ENCODE results near the gene LCTL.

The LCTL gene

DNA sequence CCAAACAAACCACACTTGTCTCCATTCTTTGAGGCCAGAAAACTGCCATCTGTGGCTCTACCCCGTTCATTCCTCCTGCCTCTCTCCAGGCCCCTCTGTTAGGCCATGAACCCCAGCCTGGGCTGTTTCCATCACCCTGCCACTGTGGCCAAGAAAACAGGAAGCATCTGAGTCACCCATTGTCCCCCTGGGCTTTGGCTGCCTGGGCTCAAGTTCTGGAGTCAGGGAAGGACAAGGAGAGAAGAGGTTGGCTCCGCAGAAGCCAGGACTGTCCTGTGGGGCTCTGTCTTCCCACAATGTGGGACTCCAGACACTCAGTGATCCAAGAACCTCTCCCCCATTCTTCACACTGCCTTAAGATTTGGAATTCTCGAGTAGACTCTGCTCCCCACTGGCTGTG is 14.8 kb upstream of the LCTL start:
- Histone ChIP-seq H3K4me1 (ENCODE audit: control insufficient read depth in 2 of 2, insufficient read depth in 2 of 2, low read length in 2 of 2) (no peaks in the 10 kb centered on the region), H3K4me3 (ENCODE audit: low read length in 2 of 2) (no peak overlapping the region), H3K27me3 (ENCODE audit: control insufficient read depth in 2 of 2, insufficient read depth in 2 of 2, low read length in 2 of 2) (no peaks in the 10 kb centered on the region), H3K27ac (ENCODE audit: low read depth in 2 of 2, low read length in 2 of 2) (no peak overlapping the region), H3K9ac (ENCODE audit: low read depth in 1 of 2, low read length in 2 of 2) (no peak overlapping the region), H3K9me3 (ENCODE audit: control insufficient read depth in 2 of 2, low read length in 2 of 2) (no peaks in the 10 kb centered on the region), H3K36me3 (ENCODE audit: control insufficient read depth in 2 of 2, insufficient read depth in 2 of 2, low read length in 2 of 2) (no peaks in the 10 kb centered on the region)

DNA sequence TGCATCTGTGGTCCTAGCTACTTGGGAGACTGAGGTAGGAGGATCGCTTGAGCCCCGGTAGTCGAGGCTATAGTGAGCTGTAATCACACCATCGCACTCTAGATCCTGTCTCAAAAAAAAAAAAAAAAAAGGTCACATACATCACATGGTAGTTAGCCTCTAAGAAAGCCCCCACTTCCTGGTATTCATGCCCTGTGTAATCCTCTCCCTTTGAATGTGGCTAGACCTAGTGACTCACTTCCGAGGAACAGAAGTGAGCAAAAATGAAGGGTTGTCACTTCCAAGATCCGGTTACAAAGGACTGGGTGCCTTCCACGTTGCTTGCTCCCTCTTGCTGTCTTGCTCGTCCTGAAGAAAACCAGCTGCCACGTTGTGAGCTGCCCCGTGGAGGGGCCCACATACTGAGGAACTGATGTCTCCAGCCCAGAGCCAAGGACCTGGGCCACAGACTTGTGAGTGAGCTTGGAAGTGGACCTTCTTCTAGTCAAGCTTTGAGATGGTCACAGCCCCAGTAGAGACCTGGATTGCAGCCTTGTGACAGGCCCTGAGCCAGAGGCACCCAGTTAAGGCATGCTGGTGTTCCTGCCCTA is 12.6 kb upstream of the LCTL start:
- H3K27ac ChIP-seq (ENCODE audit: low read depth in 2 of 2, low read length in 2 of 2), result no peak overlapping the region
- H3K36me3 ChIP-seq (ENCODE audit: control insufficient read depth in 2 of 2, insufficient read depth in 2 of 2, low read length in 2 of 2), result no peaks in the 10 kb centered on the region
- H3K9me3 ChIP-seq (ENCODE audit: control insufficient read depth in 2 of 2, low read length in 2 of 2), result no peaks in the 10 kb centered on the region
- H3K9ac ChIP-seq (ENCODE audit: low read depth in 1 of 2, low read length in 2 of 2), result no peak overlapping the region
- H3K27me3 ChIP-seq (ENCODE audit: control insufficient read depth in 2 of 2, insufficient read depth in 2 of 2, low read length in 2 of 2), result no peaks in the 10 kb centered on the region
- H3K4me3 ChIP-seq (ENCODE audit: low read length in 2 of 2), result no peak overlapping the region
- no peaks in the 10 kb centered on the region for H3K4me1 ChIP-seq (ENCODE audit: control insufficient read depth in 2 of 2, insufficient read depth in 2 of 2, low read length in 2 of 2)

DNA sequence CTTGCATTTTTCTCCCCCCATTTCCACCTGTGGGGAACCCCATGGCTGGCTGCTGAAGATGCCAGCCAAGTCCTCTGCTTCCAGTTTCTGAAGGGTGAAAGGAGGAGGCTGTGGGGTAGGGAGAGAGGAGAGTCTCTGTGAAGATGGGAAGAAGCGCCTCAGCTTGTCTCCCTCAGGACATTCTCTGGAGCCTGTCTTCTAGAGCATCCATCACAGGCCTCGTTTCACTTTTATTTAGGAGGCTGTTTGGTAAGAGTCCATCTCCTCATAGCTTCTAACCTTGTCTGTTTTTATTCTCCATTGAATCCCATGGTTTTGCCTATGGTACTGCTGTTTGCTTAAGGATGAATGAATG is 8.8 kb upstream of the LCTL start:
- Histone ChIP-seq H3K9me3 (ENCODE audit: control insufficient read depth in 2 of 2, low read length in 2 of 2) (no peaks in the 10 kb centered on the region), H3K36me3 (ENCODE audit: control insufficient read depth in 2 of 2, insufficient read depth in 2 of 2, low read length in 2 of 2) (no peaks in the 10 kb centered on the region), H3K4me3 (ENCODE audit: low read length in 2 of 2) (no peak overlapping the region), H3K9ac (ENCODE audit: low read depth in 1 of 2, low read length in 2 of 2) (no peak overlapping the region), H3K27ac (ENCODE audit: low read depth in 2 of 2, low read length in 2 of 2) (no peak overlapping the region), H3K4me1 (ENCODE audit: control insufficient read depth in 2 of 2, insufficient read depth in 2 of 2, low read length in 2 of 2) (no peaks in the 10 kb centered on the region), H3K27me3 (ENCODE audit: control insufficient read depth in 2 of 2, insufficient read depth in 2 of 2, low read length in 2 of 2) (no peaks in the 10 kb centered on the region)

DNA sequence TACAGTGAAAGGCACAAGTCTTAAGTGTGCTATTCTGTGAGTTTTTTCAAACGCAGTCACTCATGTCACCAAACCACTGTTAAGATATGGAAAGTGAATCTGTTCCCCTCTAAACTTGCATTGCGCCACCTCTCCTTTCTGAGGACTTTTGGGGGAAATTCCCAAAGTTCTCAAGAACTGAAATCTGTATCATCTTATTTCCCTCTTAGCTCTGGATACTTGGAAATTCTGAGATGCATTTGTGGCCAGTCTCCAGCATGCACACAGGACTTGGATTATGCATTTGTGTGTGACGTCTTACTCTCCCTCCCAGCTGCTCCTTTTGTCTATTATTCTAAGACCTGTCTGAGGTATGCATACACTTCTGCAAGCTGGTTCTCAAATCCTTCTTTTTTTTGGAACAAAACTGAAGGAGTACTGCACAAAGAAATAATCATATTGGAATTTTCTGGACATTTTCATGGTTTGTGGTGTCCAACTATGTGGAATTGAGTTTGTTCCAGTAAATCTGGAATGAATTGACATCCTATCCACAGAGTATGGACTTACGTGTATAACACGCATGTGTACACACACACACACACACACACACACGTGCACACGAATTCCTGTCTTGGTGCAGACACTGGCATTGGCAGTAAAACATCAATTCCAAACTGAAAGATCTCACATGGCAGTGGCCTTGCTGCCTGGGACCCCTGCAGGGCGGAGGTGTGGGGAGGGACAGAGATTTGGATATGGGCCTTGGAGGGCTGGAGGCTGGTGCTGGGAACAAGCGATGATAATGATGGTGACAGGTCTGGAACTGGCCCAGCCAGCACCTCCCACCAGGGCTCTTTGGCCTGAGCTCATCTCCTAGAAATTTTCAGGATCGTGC is 8.2 kb upstream of the LCTL start:
- no peak overlapping the region for H3K9ac ChIP-seq (ENCODE audit: low read depth in 1 of 2, low read length in 2 of 2)
- no peak overlapping the region for H3K27ac ChIP-seq (ENCODE audit: low read depth in 2 of 2, low read length in 2 of 2)
- H3K4me1 ChIP-seq (ENCODE audit: control insufficient read depth in 2 of 2, insufficient read depth in 2 of 2, low read length in 2 of 2), result no peaks in the 10 kb centered on the region
- H3K4me3 ChIP-seq (ENCODE audit: low read length in 2 of 2), result no peak overlapping the region
- H3K9me3 ChIP-seq (ENCODE audit: control insufficient read depth in 2 of 2, low read length in 2 of 2), result no peaks in the 10 kb centered on the region
- no peaks in the 10 kb centered on the region for H3K27me3 ChIP-seq (ENCODE audit: control insufficient read depth in 2 of 2, insufficient read depth in 2 of 2, low read length in 2 of 2)
- no peaks in the 10 kb centered on the region for H3K36me3 ChIP-seq (ENCODE audit: control insufficient read depth in 2 of 2, insufficient read depth in 2 of 2, low read length in 2 of 2)

DNA sequence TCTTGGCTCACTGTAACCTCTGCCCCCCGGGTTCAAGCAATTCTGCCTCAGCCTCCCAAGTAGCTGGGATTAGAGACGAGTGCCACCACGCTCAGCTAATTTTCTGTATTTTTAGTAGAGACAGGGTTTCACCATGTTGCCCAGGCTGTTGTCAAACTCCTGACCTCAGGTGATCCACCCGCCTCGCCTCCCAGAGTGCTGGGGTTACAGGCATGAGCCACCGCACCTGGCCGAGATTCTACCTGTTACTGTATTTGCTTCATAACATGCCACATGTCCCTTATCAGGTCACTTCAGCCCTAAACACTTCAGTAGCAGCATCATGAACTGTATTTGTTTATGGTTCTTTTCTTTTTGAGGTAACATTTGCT is 7.5 kb upstream of the LCTL start:
- Histone ChIP-seq H3K9ac (ENCODE audit: low read depth in 1 of 2, low read length in 2 of 2) (no peak overlapping the region), H3K27ac (ENCODE audit: low read depth in 2 of 2, low read length in 2 of 2) (no peak overlapping the region), H3K27me3 (ENCODE audit: control insufficient read depth in 2 of 2, insufficient read depth in 2 of 2, low read length in 2 of 2) (no peaks in the 10 kb centered on the region)

DNA sequence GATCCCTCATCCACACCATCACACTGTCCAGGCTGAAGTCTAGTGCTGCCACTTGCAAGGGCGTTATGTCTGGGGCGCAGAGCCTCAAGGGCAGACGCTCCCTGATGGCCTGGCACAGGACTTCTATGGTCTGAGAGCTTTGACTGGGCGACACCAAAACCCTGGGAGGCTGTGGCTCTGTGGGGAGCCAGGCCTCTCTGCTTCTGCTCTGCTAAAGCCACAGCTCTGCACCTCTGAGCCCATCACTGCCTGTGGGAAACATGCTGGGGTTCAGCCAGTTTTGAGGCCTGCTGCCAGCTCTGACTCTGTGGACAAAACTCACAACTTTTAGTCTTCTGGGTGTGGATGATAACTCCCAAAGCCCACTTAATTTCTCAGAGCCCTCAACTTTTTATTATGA is 6.3 kb upstream of the LCTL start:
- Histone ChIP-seq H3K4me3 (ENCODE audit: low read length in 2 of 2) (no peak overlapping the region), H3K27ac (ENCODE audit: low read depth in 2 of 2, low read length in 2 of 2) (no peak overlapping the region), H3K9ac (ENCODE audit: low read depth in 1 of 2, low read length in 2 of 2) (no peak overlapping the region), H3K4me1 (ENCODE audit: control insufficient read depth in 2 of 2, insufficient read depth in 2 of 2, low read length in 2 of 2) (no peaks in the 10 kb centered on the region), H3K9me3 (ENCODE audit: control insufficient read depth in 2 of 2, low read length in 2 of 2) (no peaks in the 10 kb centered on the region), H3K36me3 (ENCODE audit: control insufficient read depth in 2 of 2, insufficient read depth in 2 of 2, low read length in 2 of 2) (no peaks in the 10 kb centered on the region), H3K27me3 (ENCODE audit: control insufficient read depth in 2 of 2, insufficient read depth in 2 of 2, low read length in 2 of 2) (no peaks in the 10 kb centered on the region)

More for the DNA sequence above, 7.5 kb upstream of the LCTL start:
- Histone ChIP-seq H3K4me3 (ENCODE audit: low read length in 2 of 2) (no peak overlapping the region), H3K9me3 (ENCODE audit: control insufficient read depth in 2 of 2, low read length in 2 of 2) (no peaks in the 10 kb centered on the region), H3K4me1 (ENCODE audit: control insufficient read depth in 2 of 2, insufficient read depth in 2 of 2, low read length in 2 of 2) (no peaks in the 10 kb centered on the region), H3K36me3 (ENCODE audit: control insufficient read depth in 2 of 2, insufficient read depth in 2 of 2, low read length in 2 of 2) (no peaks in the 10 kb centered on the region)

DNA sequence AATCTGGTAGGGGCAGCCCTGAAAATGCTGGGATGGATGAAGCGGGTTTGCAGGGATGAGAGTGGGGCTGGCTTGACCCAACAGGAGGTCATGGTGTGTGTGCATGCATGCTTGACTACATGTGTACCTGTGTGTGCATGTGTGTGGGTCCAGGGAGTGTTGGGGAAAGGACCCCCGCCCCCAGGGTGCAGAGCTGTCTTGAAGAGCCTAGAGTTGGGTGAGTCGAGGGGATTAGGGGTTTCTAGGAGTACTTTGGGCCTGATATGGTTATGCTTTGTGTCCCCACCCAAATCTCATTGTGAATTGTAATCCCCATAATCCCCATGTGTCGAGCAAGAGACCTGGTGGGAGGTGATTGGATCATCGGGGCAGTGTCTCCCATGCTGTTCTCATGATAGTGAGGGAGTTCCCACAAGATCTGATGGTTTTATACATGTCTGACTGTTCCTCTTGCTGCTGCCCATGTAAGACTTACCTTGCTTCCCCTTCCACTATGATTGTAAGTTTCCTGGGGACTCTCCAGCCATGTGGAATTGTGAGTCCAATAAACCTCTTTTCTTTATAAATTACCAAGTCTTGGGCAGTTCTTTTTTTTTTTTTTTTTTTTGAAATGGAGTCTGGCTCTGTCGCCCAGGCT is 5.2 kb upstream of the LCTL start:
- H3K27ac ChIP-seq (ENCODE audit: low read depth in 2 of 2, low read length in 2 of 2), result no peak overlapping the region
- no peaks in the 10 kb centered on the region for H3K36me3 ChIP-seq (ENCODE audit: control insufficient read depth in 2 of 2, insufficient read depth in 2 of 2, low read length in 2 of 2)
- no peaks in the 10 kb centered on the region for H3K9me3 ChIP-seq (ENCODE audit: control insufficient read depth in 2 of 2, low read length in 2 of 2)
- H3K9ac ChIP-seq (ENCODE audit: low read depth in 1 of 2, low read length in 2 of 2), result no peak overlapping the region
- H3K27me3 ChIP-seq (ENCODE audit: control insufficient read depth in 2 of 2, insufficient read depth in 2 of 2, low read length in 2 of 2), result no peaks in the 10 kb centered on the region
- no peak overlapping the region for H3K4me3 ChIP-seq (ENCODE audit: low read length in 2 of 2)
- H3K4me1 ChIP-seq (ENCODE audit: control insufficient read depth in 2 of 2, insufficient read depth in 2 of 2, low read length in 2 of 2), result no peaks in the 10 kb centered on the region

DNA sequence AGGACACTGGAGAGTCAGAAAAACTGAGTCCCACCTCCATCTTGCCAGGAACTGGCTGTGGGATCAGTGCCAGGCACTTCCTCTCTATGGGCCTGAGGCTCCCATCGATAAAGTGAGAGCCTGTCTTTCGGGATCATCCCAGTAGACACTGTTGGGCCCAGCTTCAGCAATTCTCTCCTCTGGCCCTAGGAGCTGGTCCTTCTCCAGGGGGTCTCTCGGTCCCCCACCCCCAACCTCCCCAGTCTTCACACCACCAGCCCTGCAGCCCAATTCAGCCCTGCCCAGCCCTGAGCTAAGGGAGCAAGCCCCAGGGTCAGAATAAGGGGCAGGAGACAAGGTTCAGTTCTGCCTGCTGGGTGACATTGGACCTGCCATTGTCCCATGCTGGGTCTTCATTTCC is 4.5 kb upstream of the LCTL start:
- Histone ChIP-seq H3K9me3 (ENCODE audit: control insufficient read depth in 2 of 2, low read length in 2 of 2) (no peaks in the 10 kb centered on the region), H3K36me3 (ENCODE audit: control insufficient read depth in 2 of 2, insufficient read depth in 2 of 2, low read length in 2 of 2) (no peaks in the 10 kb centered on the region), H3K4me1 (ENCODE audit: control insufficient read depth in 2 of 2, insufficient read depth in 2 of 2, low read length in 2 of 2) (no peaks in the 10 kb centered on the region), H3K27ac (ENCODE audit: low read depth in 2 of 2, low read length in 2 of 2) (no peak overlapping the region), H3K27me3 (ENCODE audit: control insufficient read depth in 2 of 2, insufficient read depth in 2 of 2, low read length in 2 of 2) (no peaks in the 10 kb centered on the region), H3K4me3 (ENCODE audit: low read length in 2 of 2) (no peak overlapping the region), H3K9ac (ENCODE audit: low read depth in 1 of 2, low read length in 2 of 2) (no peak overlapping the region)

DNA sequence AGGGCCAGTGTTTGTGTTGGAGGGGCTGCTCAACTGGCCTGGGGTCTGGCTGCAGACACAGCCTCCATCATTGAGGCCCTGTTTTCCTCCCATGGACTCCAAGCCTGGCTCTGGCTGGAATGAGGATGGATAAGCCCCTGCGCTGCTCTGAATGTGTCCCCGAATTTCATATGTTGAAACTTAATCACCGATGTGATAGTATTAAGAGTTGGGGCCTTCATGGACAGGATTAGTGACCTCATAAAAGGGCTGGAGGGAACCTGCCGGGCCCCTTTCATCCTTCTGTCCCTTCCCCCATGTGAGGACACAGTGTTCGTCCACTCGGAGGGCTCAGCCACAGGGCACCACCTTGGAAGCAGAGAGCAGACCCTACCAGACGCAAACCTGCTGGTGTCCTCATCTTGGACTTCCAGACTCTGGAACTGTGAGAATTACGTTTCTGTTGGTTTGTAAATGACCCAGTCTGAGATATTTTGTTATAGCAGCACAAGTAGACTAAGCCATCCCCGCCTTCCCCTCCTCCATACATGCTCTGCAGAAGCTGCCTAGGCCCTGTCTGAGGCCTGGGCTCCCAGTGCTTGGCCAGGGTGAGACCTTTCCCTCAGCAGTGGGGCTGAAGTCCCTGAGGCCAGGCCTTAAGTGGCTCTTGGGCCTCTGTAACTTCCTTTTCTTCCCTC is 3.8 kb upstream of the LCTL start:
- Histone ChIP-seq H3K9me3 (ENCODE audit: control insufficient read depth in 2 of 2, low read length in 2 of 2) (no peaks in the 10 kb centered on the region), H3K36me3 (ENCODE audit: control insufficient read depth in 2 of 2, insufficient read depth in 2 of 2, low read length in 2 of 2) (no peaks in the 10 kb centered on the region), H3K27me3 (ENCODE audit: control insufficient read depth in 2 of 2, insufficient read depth in 2 of 2, low read length in 2 of 2) (no peaks in the 10 kb centered on the region), H3K27ac (ENCODE audit: low read depth in 2 of 2, low read length in 2 of 2) (no peak overlapping the region), H3K9ac (ENCODE audit: low read depth in 1 of 2, low read length in 2 of 2) (no peak overlapping the region), H3K4me3 (ENCODE audit: low read length in 2 of 2) (no peak overlapping the region), H3K4me1 (ENCODE audit: control insufficient read depth in 2 of 2, insufficient read depth in 2 of 2, low read length in 2 of 2) (no peaks in the 10 kb centered on the region)

DNA sequence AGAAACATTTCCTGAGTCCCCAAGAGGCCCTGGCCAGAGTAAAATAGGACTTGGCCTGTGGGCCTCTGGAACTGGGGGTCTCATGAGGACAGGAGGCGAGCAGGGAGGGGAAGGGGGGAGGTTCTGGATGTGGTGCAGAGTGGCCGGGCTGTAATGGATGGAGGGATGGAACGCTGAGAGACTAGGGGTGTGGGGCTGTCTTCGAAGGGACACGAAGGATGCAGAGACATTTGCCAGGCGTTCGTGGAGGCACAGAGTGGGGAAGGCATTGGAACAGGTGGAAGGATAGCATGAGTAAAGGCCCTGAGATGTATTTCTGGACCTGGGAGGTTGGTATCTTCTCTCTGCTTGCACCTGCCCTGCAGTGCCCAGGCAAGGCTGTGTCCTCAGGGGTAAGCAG is 2.1 kb upstream of the LCTL start:
- no peak overlapping the region for H3K4me3 ChIP-seq (ENCODE audit: low read length in 2 of 2)
- H3K27ac ChIP-seq (ENCODE audit: low read depth in 2 of 2, low read length in 2 of 2), result no peak overlapping the region

More for the DNA sequence above, 2.1 kb upstream of the LCTL start:
- Histone ChIP-seq H3K27me3 (ENCODE audit: control insufficient read depth in 2 of 2, insufficient read depth in 2 of 2, low read length in 2 of 2) (no peaks in the 10 kb centered on the region), H3K36me3 (ENCODE audit: control insufficient read depth in 2 of 2, insufficient read depth in 2 of 2, low read length in 2 of 2) (no peaks in the 10 kb centered on the region), H3K9me3 (ENCODE audit: control insufficient read depth in 2 of 2, low read length in 2 of 2) (no peaks in the 10 kb centered on the region), H3K9ac (ENCODE audit: low read depth in 1 of 2, low read length in 2 of 2) (no peak overlapping the region), H3K4me1 (ENCODE audit: control insufficient read depth in 2 of 2, insufficient read depth in 2 of 2, low read length in 2 of 2) (no peaks in the 10 kb centered on the region)
